ENCODE results near the gene CELF5.
"Not testable (repeated sequence)": the region's sequence is repeated elsewhere in the genome, so short reads cannot be mapped to it uniquely, and the experiment has no call there.

The CELF5 gene

DNA sequence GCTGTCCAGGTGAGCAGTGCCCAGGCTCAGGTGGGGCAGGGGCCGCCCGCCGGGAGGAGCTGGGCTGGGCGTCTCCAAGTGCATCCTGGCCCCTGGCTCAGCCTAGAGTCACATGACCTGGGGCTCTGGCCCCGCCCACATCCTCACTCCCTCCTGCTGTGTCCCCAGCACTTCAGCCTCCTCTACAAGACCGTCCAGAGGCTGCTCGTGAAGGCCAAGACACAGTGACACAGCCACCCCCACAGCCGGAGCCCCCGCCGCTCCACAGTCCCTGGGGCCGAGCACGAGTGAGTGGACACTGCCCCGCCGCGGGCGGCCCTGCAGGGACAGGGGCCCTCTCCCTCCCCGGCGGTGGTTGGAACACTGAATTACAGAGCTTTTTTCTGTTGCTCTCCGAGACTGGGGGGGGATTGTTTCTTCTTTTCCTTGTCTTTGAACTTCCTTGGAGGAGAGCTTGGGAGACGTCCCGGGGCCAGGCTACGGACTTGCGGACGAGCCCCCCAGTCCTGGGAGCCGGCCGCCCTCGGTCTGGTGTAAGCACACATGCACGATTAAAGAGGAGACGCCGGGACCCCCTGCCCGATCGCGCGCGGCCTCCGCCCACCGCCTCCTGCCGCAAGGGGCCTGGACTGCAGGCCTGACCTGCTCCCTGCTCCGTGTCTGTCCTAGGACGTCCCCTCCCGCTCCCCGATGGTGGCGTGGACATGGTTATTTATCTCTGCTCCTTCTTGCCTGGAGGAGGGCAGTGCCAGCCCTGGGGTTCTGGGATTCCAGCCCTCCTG, 16.8 kb upstream of the CELF5 start:
- no peak for DNase-seq (ENCODE audit: low read depth)

DNA sequence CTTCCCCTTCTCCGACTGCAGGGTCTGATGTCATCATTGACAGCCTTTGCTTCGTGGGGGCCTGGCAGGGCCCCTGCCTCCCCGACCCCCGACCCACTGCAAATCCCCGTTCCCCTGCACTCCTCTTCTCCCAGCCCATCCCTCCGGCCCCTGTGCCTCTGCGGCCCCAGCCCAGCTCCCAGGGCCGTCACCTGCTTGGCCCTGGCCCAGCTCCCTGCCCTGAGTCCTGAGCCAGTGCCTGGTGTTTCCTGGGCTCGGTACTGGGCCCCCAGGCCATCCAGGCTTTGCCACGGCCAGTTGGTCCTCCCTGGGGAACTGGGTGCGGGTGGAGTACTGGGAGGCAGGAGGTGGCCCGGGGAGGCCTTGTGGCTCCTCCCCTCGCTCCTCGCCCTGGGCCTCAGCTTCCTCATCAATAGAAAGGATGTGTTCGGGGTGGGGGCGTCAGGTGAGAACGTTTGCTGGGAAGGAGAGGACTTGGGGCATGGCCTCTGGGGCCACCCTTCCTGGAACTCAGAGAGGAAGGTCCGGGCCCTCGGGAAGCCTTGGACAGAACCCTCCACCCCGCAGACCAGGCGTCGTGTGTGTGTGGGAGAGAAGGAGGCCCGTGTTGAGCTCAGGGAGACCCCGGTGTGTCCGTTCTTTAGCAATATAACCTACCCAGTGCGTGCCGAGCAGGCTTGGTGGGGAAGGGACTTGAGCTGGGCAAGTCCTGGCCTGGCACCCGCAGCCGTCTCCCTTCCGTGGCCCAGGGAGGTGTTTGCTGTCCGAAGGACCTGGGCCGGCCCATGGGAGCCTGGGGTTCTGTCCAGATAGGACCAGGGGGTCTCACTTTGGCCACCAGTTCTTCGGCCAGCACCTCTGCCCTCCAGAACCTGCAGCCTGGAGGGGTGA, 15.9 kb upstream of the CELF5 start:
- DNase-seq (ENCODE audit: low read depth), result no peak

DNA sequence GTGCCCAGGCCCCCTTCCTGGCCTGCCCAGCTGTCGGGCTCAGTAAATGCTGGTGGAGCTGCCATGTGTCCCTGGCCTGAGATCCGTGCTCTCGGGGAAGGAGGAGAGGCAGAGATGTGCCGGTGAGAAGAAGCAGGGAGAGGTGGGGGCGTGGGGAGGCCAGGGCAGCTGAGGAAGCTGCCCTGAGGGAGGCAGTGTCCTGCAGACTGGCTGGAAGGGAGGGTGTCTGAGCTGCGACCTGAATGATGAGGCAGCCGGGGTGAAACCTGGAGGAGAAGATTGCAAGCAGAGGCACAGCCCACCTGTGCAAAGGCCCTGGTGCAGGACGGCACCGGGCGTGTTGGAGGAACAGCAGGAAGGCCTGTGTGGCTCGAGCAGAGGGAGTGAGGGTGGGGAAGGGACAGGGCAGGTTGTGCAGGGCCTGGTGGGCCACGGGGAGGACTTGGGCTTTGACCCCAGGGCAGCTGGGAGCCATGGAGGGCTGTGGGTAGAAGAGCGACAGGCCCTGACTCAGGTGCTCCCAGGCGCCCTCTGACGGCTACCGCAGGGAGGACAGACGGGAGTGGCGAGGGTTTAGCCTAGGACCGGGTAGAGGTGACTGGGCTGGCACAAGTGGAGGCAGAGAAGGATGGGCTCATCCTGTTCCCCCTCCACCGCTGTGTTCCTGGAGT, 14.0 kb upstream of the CELF5 start:
- peak; percentile 35 for DNase-seq (ENCODE audit: low read depth)

DNA sequence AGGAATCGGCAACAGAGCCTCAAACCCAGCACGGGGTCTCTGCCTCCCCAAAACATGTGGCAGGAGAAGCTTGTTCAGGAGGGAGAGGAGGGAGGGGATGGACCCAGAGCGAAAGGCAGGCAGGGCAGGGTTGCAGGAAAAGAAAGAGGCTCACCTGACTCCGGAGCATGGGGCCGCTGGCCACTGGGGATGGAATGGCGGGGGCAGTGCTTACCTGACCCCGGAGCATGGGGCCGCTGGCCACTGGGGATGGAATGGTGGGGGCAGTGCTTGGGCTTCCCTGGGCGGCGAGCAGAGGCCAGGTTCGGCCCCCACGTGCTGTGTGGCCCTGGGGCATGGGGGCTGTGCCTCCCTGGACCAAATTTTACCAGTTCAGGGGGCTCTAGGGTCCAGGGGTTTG, 13.3 kb upstream of the CELF5 start:
- no peak for DNase-seq (ENCODE audit: low read depth)

DNA sequence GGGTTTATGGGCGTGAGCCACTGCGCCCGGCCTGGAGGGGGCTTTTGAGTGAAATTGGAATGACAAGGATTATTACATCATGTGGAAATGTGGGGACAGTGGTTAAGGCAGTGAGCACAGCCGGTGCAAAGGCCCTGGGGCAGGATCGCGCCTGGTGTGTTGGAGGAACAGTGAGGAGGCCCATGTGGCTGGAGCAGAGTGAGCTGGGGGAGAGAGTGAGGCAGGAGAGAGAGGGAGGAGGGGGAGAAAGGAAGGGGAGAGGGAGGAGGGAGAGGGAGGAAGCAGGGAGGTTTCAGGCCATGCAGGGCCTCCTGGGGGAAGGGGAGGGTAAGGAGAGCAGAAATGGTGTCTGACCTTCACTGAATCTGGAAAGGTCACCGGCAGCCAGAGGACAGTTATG, 11.3 kb upstream of the CELF5 start:
- DNase-seq (ENCODE audit: low read depth), result no peak

DNA sequence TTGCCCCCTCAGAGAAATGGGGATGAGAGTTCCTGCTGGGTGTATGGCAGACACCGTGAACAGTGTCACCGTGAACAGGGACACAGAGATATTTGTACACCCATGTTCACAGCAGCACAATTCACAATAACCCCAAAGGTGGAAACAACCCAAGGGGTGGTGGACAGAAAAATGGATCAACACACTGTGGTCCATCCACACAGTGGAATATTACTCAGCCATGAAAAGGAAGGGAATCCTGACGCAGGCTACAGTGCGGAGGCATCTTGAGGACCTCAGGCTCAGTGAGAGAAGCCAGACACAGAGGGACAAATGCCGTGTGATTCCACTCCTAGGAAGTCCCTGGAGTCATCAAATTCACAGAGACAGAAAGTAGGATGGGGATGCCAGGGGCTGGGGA, 7.6 kb upstream of the CELF5 start:
- no peak for DNase-seq (ENCODE audit: low read depth)

DNA sequence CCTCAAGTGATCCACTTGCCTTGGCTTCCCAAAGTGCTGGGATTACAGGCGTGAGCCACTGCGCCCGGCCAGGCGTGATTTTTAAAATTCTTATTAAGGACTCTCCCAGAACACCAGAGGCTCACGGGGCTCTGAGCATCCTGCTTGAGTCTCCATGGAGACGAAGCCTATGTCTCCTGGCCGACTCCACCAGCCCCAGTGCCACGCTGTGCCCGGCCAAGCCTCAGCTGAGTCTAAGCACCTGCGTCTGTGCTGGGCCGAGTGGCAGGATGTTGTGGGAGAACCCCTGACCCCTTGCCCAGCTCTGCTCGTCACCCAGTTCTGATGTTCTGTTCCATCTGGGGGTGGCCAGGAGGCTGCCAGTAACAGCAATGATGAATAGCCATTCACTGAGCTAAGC, 3.9 kb upstream of the CELF5 start:
- no peak for DNase-seq (ENCODE audit: low read depth)

DNA sequence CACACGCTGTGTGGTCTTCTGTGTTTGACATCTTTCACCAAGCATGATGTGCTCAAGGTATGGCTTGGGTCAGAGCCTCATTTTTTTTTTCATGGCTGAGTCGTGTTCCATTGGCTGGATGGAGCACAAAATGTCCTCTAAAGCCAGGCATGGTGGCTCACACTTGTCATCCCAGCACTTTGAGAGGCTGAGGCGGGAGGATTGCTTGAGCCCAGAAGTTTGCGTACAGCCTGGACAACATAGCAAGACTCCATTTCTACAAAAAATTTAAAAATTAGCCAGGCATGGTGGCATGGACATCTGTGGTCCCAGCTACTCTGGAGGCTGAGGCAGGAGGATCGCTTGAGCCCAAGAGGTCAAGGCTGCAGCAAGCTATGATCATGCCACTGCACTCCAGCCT, 2.9 kb upstream of the CELF5 start:
- not testable (repeated sequence) for DNase-seq (ENCODE audit: low read depth)

DNA sequence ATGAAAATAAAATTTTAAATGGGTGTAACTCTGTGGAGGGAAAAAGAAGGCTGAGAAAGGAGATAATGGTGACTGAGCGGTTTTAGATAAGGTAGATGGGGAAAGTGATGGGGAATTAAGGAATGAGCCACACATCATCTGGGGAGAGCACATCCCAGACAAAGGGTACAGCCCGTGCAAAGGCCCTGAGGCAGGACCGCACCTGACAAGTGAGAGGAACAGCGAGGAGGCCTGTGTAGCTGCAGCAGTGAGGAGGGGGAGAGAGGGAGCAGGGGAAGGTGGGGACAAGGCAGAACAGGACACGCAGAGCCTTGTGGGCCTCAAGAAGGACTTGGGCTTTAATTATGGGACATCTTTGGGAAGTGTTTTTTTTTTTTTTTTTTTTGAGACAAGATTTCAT, 1.8 kb upstream of the CELF5 start:
- no peak for DNase-seq (ENCODE audit: low read depth)

DNA sequence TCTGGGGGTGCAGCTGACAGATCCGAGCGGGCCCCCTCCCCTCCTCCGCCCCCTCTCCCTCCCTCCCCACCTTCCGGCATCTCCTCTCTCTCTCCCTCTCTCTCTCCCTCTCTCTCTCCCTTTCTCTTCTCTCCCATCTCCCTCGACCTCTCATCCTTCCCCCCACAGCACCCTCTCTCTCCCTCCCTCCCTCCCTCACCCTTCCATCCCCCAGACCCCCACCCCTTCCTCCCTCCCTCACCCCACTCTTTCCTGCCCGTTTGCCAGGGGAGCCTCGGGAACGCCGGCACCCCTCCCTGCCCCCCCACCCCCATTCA, 666 bp downstream of the CELF5 start:
- DNase-seq (ENCODE audit: low read depth), result no peak

DNA sequence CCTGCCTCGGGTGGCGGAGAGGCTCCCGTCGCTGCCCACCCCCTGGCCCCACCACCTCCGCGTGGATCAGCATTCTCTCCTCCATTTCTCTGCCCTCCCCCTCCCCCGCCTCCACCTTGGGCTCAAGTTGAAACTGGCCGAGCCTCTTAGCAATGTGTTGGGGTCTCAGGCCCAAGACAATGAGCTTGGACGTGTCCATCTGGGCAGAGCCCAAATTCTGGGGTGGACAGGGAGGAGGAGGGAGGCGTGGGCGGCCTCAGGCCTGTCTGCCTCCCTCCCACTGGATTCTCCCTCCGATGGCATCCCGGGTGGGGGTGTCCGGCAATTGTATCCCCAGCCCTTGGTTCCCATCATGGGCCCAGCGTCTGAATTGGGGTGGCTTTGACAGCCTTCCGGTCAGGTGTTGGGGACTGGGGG, 1.2 kb downstream of the CELF5 start:
- no peak for DNase-seq (ENCODE audit: low read depth)

DNA sequence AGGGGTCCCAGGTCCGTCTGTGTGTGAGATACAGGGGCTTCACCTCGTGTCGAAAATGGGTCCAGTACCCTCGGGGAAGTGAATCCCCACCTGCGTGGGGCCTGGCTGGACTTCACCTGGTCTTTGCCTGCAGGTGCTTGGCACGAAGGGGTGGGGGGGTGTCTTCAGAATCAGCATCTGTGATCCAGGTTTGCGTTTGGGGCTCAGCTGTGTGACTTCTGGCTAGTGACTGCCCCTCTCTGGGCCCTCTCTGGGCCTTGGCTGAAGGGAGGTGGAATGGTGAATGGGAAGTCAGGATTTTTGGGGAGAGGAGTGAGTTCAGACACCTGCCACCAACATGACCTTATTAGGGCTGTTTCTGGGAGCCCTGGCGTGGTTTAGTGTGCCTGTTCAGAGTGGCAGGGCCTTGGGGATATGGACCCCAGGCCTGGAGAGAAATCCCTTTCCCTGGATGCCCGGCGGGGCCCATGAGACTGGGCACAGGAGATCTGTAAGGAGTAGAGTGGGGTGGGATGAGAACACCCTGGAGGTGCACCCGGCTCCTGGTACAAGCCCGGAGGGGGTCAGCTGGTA, 2.7 kb downstream of the CELF5 start:
- DNase-seq (ENCODE audit: low read depth), result no peak

DNA sequence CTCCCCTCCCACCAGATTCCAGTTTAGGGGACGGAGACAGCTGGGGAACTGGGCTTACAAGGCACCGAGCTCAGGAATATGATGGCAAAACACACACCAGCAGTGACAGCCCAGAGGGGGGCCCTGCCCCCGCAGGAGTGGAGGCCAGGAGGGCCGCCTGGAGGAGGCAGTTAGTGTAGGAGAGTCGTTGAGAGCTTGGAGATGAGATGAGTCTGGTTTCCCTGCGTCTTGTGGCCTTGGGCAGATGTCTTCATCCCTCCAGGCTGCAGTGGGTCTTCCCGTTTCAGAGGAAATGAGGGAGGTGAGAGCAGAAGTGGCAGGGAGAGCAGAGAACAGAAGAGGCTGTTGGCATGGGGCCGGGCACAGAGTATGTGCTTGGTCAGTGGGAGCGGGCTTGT, 4.9 kb downstream of the CELF5 start:
- DNase-seq (ENCODE audit: low read depth), result no peak

DNA sequence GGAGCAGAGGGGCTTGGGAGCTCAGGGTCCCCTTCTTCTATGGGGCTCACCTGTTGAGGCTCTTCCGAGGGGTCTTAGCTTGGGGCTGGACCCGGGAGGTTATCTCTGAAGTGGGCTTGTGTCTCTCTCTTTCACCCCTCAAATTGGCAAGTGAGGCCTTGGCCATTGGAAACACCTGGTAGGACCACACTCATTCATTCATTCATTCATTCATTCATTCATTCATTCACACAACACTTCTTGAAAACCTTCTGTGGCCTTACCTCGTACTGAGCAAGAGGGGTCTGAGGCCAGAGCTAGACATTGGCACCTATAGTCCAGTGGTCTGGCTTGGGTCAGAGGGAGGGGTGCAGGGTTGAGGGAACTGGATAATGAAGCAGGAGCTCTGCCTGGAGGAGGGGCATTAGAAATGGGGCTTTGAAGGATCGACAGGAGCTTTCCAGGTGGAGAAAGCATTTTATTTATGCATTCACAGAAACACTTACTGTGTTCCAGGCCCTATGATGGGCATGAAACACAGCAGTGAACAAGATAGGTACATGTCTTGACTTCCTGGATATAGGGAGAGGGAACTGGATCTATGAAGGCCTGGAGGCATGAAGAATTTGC, 5.5 kb downstream of the CELF5 start:
- no peak for DNase-seq (ENCODE audit: low read depth)

DNA sequence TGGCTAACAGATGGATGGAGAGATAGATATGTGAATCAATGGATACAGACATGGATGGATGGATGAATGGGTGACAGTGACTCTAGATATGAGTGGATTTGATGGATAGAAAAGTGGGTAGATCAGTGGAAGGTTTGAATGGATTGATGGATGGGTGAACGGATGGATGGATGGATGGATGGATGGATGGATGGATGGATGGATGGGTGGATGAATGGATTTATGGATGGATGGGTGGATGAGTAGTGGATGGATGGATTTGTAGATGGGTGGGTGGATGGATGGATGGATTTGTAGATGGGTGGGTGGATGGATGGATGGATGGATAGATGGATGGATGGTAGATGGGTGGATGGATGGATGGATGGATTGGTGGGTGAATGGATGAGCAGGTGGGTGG, 6.8 kb downstream of the CELF5 start:
- DNase-seq (ENCODE audit: low read depth), result no peak

DNA sequence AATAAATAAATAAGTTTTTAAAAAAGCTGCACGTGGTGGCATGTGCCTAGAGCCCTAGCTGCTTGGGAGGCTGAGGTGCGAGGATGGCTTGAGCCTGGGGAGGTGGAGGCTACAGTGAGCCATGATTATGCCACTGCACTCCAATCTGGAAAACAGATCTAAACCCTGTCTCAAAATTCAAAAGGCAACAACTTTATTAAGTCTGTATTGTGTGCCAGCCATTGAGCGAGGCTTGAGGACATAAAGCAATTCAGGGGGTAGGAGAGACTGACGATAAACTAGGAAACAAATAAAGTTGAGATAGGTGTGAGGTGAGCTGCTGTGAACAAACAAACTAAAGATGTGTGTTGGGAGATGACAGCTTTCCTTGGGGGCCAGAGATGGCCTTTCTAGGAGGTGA, 8.7 kb downstream of the CELF5 start:
- no peak for DNase-seq (ENCODE audit: low read depth)

DNA sequence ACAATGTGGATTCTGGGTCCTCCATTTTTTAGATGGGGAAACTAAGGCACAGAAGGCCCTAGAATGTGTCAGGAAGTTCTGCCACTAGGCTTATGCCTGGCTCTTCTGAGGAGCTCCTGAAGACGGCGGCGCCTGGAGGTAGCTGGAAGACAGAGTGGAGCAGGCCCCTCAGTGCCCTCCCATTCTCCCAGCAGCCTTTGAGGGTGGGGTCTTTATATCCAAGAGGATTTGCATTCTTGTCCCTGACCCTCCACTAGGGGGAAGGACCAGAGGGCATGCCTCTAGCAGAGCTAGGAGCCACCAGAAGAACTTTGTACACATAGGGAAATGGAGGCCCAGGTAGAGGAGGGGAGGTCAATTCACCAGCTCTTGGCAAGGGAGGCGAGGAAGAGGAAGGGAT, 9.4 kb downstream of the CELF5 start:
- no peak for DNase-seq (ENCODE audit: low read depth)

DNA sequence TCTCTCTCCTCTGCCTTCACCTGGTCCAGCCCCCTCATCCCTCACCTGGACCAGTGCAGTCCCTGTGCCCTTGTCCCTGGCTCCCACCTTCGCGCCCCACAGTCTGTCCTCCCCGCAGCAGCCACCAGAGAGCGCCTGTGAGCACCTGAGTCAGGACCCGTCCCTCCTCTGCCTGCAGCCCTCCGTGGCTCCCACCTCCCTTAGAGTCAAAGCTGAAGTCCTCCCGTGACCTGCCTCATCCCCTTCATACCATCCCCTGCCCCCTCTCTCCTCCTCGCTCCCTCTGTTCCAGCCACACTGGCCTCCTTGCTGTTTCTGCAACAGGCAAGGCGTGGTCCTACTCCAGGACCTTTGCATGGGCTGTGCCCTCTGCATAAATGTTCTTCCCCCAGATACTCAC, 10.3 kb downstream of the CELF5 start:
- no peak for DNase-seq (ENCODE audit: low read depth)

DNA sequence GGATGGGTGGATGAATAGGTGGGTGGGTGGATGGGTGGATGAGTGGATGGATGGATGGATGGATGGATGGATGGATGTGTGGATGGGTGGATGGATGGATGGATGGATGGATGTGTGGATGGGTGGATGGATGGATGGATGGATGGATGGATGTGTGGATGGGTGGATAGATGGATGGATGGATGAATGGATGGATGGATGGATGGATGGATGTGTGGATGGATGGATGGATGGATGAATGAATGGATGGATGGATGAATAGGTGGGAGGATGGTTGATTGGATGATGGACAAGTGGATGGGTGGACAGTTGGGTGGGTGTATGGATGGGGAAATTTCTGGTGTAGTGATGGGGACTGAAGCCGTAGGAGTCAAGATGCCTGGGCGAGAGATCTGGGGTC, 11.1 kb downstream of the CELF5 start:
- DNase-seq (ENCODE audit: low read depth), result not testable (repeated sequence)

DNA sequence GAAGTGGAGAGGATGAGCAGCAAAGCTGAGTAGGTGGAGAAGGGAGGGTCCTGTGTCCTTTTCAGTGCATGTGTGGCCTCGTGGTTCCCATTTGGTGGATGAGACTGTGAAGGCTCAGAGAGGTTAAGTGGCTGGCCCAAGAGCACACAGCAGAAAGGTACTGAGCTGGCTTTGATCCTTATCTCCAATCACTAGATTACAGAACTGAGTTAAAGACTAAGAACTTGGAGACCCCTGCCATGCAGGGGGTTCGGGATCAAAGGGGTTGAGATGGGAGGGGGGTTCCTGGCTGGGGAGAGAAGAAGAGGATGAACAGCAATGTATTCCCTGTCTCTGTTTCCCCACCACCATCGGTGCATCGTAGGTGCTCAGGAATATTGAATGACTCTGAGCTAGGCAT, 11.8 kb downstream of the CELF5 start:
- DNase-seq (ENCODE audit: low read depth), result no peak

DNA sequence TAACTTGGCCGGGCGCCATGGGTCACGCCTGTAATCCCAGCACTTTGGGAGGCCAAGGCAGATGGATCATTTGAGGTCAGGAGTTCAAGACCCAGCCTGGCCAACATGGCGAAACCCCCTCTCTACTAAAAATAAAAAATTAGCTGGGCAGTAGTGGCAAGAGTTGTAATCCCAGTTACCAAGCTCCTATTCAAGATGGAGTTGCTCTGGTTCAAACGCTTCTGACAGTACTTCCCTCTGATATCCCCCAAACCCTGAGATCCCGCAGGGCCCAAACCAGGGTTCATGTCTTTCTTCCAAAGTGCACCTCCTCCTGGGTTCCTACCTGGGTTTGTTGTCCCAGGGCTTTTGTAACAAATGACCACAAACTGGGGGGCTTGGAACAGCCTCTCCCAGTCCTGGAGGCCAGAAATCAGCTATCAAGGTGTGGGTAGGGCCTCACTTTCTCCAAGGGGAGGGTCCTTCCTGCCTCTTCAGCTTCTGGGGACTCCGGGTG, 13.7 kb downstream of the CELF5 start:
- DNase-seq (ENCODE audit: low read depth), result no peak

DNA sequence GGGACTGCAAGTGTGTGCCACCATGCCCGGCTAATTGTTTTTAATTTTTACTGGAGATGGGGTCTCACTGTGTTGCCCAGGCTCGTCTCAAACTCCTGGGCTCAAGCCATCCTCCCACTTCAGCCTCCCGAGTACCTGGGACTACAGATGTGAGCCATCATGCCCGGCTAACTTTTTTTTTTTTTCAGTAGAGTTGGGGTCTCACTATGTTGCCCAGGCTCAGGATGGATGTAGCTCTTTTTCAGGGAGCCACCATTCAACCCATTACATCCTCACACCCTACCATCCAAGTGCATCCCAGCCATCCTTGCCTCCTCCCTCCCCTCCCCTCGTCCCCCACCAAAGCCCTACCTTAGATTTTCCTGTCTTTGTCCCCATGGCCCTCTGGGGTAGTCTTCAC, 14.9 kb downstream of the CELF5 start:
- DNase-seq (ENCODE audit: low read depth), result no peak

All from stimulated activated CD8-positive, alpha-beta memory T cell treated with anti-CD3 and anti-CD28 coated beads, Interleukin-15, amount 100 ng/mL, for 24 hours (primary cell).